ENCODE measurements around the gene NDRG3.

Gene NDRG3

GRCh38 chr20:36745927-36746659 lies at the start of gene NDRG3:
Gene NDRG3 (minus strand): TSS chr20:36746090. CDS start chr20:36721735, 24,355 bp downstream.
- peak; percentile 95 for DNase-seq (ENCODE audit: low spot score)

GRCh38 chr20:36794116-36794474 lies 48.2 kb upstream of the NDRG3 start:
- DNase-seq (ENCODE audit: low spot score): no peak

- no peak for DNase-seq (ENCODE audit: low spot score)
These were observed 47.6 kb upstream of the NDRG3 start for GRCh38 chr20:36793294-36794115.

GRCh38 chr20:36792422-36792821 lies 46.5 kb upstream of the NDRG3 start:
- DNase-seq (ENCODE audit: low spot score): peak; percentile 78

GRCh38 chr20:36791862-36792261 lies 46.0 kb upstream of the NDRG3 start:
- DNase-seq (ENCODE audit: low spot score): no peak

GRCh38 chr20:36786663-36787062 lies 40.8 kb upstream of the NDRG3 start:
- DNase-seq (ENCODE audit: low spot score): no peak

- no peak for DNase-seq (ENCODE audit: low spot score)
These were observed 40.4 kb upstream of the NDRG3 start for GRCh38 chr20:36786246-36786645.

GRCh38 chr20:36785308-36785707 lies 39.4 kb upstream of the NDRG3 start:
- no peak for DNase-seq (ENCODE audit: low spot score)

- no peak for DNase-seq (ENCODE audit: low spot score)
These were observed 39.0 kb upstream of the NDRG3 start for GRCh38 chr20:36784900-36785299.

GRCh38 chr20:36784116-36784515 lies 38.2 kb upstream of the NDRG3 start:
- DNase-seq (ENCODE audit: low spot score): no peak

GRCh38 chr20:36779656-36780025 lies 33.8 kb upstream of the NDRG3 start:
- no peak for DNase-seq (ENCODE audit: low spot score)

- no peak for DNase-seq (ENCODE audit: low spot score)
These were observed 33.2 kb upstream of the NDRG3 start for GRCh38 chr20:36778831-36779655.

GRCh38 chr20:36777576-36777975 lies 31.7 kb upstream of the NDRG3 start:
- DNase-seq (ENCODE audit: low spot score): no peak

- no peak for DNase-seq (ENCODE audit: low spot score)
These were observed 31.3 kb upstream of the NDRG3 start for GRCh38 chr20:36777167-36777566.

GRCh38 chr20:36775826-36776225 lies 29.9 kb upstream of the NDRG3 start:
- DNase-seq (ENCODE audit: low spot score): no peak

GRCh38 chr20:36775196-36775595 lies 29.3 kb upstream of the NDRG3 start:
- peak; percentile 38 for DNase-seq (ENCODE audit: low spot score)

- DNase-seq (ENCODE audit: low spot score): peak; percentile 94
These were observed 27.9 kb upstream of the NDRG3 start, which contains the start of gene DSN1 for GRCh38 chr20:36773597-36774390. Gene DSN1 (minus strand): TSS chr20:36773763. CDS start chr20:36771458, 2,305 bp downstream.

- DNase-seq (ENCODE audit: low spot score): no peak
These were observed 27.3 kb upstream of the NDRG3 start for GRCh38 chr20:36773107-36773596.

GRCh38 chr20:36770680-36771079 lies 24.8 kb upstream of the NDRG3 start:
- no peak for DNase-seq (ENCODE audit: low spot score)

GRCh38 chr20:36768768-36769430 lies 23.0 kb upstream of the NDRG3 start:
- no peak for DNase-seq (ENCODE audit: low spot score)

- DNase-seq (ENCODE audit: low spot score): no peak
These were observed 15.2 kb upstream of the NDRG3 start for GRCh38 chr20:36761125-36761524.

Data from Ammon's horn (tissue), 1 donor.